Neural cell (in vitro differentiated cells): Measurements from ENCODE around the gene PARK7.

Source experiments
- POLR2AphosphoS5 ChIP-seq: IDR thresholded peaks from 2 replicates; pipeline ENCODE4 v1.6.1; 2012
- RAD21 ChIP-seq: fragments of 450-650 bp; conservative IDR thresholded peaks from 2 replicates; pipeline ENCODE4 v1.6.1; 2014; ENCODE audit warnings: antibody characterized with exemption, mild to moderate bottlenecking, moderate library complexity
- TF ChIP-seq, protein P1 (sequence below): fragments of 450-650 bp; IDR thresholded peaks from 2 replicates; pipeline ENCODE4 v1.5.1; 2014; ENCODE audit warnings: antibody characterized with exemption, mild to moderate bottlenecking, moderate library complexity; ENCODE audit not compliant: poor library complexity, severe bottlenecking

DNA sequence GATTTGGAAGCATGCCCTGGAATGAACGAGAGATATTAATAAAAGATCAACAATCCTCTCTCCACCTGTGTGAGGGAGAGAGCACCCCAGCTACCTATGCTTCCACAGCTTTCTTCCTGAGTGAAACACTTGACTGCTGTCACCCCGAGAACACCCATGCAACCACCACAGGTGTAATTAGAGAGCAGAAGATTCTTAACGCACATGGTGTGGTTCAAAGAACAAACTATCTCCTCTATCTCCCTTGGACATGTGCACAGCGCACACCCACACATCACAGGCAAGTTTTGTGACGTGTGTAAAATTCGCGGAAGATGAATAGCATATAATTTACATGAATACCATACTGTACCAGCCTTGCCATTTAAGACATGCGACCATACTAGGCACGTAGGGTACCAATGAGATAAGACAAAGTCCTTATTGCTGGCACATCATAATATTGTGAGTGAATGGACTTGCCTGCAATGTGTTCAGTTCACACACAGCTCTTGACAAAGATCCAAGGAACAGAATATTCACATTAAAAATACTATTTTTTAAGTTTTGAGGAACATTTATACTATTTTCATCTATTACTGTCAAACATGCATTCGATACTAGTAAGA lies 53.0 kb downstream of the PARK7 start:
- TF ChIP-seq, protein P1, sequence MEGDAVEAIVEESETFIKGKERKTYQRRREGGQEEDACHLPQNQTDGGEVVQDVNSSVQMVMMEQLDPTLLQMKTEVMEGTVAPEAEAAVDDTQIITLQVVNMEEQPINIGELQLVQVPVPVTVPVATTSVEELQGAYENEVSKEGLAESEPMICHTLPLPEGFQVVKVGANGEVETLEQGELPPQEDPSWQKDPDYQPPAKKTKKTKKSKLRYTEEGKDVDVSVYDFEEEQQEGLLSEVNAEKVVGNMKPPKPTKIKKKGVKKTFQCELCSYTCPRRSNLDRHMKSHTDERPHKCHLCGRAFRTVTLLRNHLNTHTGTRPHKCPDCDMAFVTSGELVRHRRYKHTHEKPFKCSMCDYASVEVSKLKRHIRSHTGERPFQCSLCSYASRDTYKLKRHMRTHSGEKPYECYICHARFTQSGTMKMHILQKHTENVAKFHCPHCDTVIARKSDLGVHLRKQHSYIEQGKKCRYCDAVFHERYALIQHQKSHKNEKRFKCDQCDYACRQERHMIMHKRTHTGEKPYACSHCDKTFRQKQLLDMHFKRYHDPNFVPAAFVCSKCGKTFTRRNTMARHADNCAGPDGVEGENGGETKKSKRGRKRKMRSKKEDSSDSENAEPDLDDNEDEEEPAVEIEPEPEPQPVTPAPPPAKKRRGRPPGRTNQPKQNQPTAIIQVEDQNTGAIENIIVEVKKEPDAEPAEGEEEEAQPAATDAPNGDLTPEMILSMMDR, result no peak
- no peak for TF ChIP-seq RAD21
- no peak for TF ChIP-seq POLR2AphosphoS5
